ENCODE measurements around the gene SMC3. TPM values are rescaled to one million over a fixed set of nuclear protein-coding genes. Genes with fewer than 3 reads are reported as not detected.

Gene SMC3
- total RNA-seq, 2 experiments from 2014 or later, result 69.7 to 71.2 TPM

GRCh38 chr10:110548002-110548401, 19.5 kb upstream of the SMC3 start:
- no peak for TF ChIP-seq CTCF (IDR thresholded peaks at IDR 0.05)
- Mint-ChIP-seq H3K27me3 (peaks cover 21% of the 10 kb centered on the region), H3K4me3 (no peak overlapping the region), H3K4me1 (ENCODE audit: low read depth) (peaks cover 10% of the 10 kb centered on the region), H3K9me3 (no peaks in the 10 kb centered on the region), H3K36me3 (ENCODE audit: low read depth) (no peaks in the 10 kb centered on the region), H3K27ac (no peak overlapping the region)
- intact Hi-C loops (cut with micrococcal nuclease), result loop anchor here (5.0 kb wide), 1 partner anchor 196 kb away; no protein-coding TSS in a partner anchor
- ChIA-PET POLR2A (interaction anchor here (1.0 to 1.6 kb wide), 2 partner anchors 16 to 236 kb away, joined by 3 read pairs; no protein-coding TSS in a partner anchor), CTCF (interaction anchor here (0.7 to 3.2 kb wide), 18 partner anchors 10 to 406 kb away, joined by 3 to 24 read pairs (median 3); no protein-coding TSS in a partner anchor)
- DNase-seq (no peak), ATAC-seq (no peak)

- no peaks in the 10 kb centered on the region for H3K36me3 Mint-ChIP-seq (ENCODE audit: low read depth)
- intact Hi-C loops (cut with micrococcal nuclease), result loop anchor here (5.0 kb wide), 1 partner anchor 197 kb away; no protein-coding TSS in a partner anchor
- POLR2A ChIA-PET, result interaction anchor here (1.4 to 1.6 kb wide), 2 partner anchors 9 to 237 kb away, joined by 3 to 4 read pairs; no protein-coding TSS in a partner anchor
These were observed 18.3 kb upstream of the SMC3 start for GRCh38 chr10:110549211-110549610.

GRCh38 chr10:110553905-110554304, 13.6 kb upstream of the SMC3 start:
- H3K4me3 Mint-ChIP-seq, result no peak overlapping the region
- POLR2A ChIA-PET, result interaction anchor here (0.5 kb wide), 1 partner anchor 21 kb away, joined by 6 read pairs; no protein-coding TSS in a partner anchor
- intact Hi-C loops (cut with micrococcal nuclease), result no loop called here
- CTCF ChIA-PET, result interaction anchor here (1.1 to 1.6 kb wide), 2 partner anchors 14 to 200 kb away, joined by 3 read pairs; no protein-coding TSS in a partner anchor
- no peak for TF ChIP-seq CTCF (IDR thresholded peaks at IDR 0.05)
- no peaks in the 10 kb centered on the region for H3K36me3 Mint-ChIP-seq (ENCODE audit: low read depth)
- H3K4me1 Mint-ChIP-seq (ENCODE audit: low read depth), result peaks cover 8% of the 10 kb centered on the region
- no peak overlapping the region for H3K27ac Mint-ChIP-seq
- no peak for ATAC-seq
- peaks cover 19% of the 10 kb centered on the region for H3K27me3 Mint-ChIP-seq
- no peaks in the 10 kb centered on the region for H3K9me3 Mint-ChIP-seq
- no peak for DNase-seq

More at GRCh38 chr10:110549211-110549610, 18.3 kb upstream of the SMC3 start:
- peaks cover 10% of the 10 kb centered on the region for H3K4me1 Mint-ChIP-seq (ENCODE audit: low read depth)
- H3K27me3 Mint-ChIP-seq, result peaks cover 21% of the 10 kb centered on the region
- ATAC-seq, result no peak
- no peaks in the 10 kb centered on the region for H3K9me3 Mint-ChIP-seq
- H3K27ac Mint-ChIP-seq, result no peak overlapping the region
- CTCF ChIA-PET, result interaction anchor here (0.9 to 3.2 kb wide), 15 partner anchors 9 to 244 kb away, joined by 3 to 24 read pairs (median 5); no protein-coding TSS in a partner anchor
- no peak for DNase-seq
- no peak for TF ChIP-seq CTCF (IDR thresholded peaks at IDR 0.05)
- no peak overlapping the region for H3K4me3 Mint-ChIP-seq

- no peak for TF ChIP-seq CTCF (IDR thresholded peaks at IDR 0.05)
- DNase-seq (no peak), ATAC-seq (no peak)
- H3K4me3 Mint-ChIP-seq, result no peak overlapping the region
- no peaks in the 10 kb centered on the region for H3K36me3 Mint-ChIP-seq (ENCODE audit: low read depth)
- ChIA-PET POLR2A (no interaction called here), CTCF (no interaction called here)
- H3K27ac Mint-ChIP-seq, result no peak overlapping the region
- H3K9me3 Mint-ChIP-seq, result no peaks in the 10 kb centered on the region
- peaks cover 8% of the 10 kb centered on the region for H3K4me1 Mint-ChIP-seq (ENCODE audit: low read depth)
- peaks cover 10% of the 10 kb centered on the region for H3K27me3 Mint-ChIP-seq
- intact Hi-C loops (cut with micrococcal nuclease), result no loop called here
These were observed 11.2 kb upstream of the SMC3 start for GRCh38 chr10:110556296-110556695.

- TF ChIP-seq CTCF (IDR thresholded peaks at IDR 0.05), result peak; percentile 71
- peak; percentile 99 for ATAC-seq
- peaks cover 8% of the 10 kb centered on the region for H3K4me1 Mint-ChIP-seq (ENCODE audit: low read depth)
- intact Hi-C loops (cut with micrococcal nuclease), result no loop called here
- peaks cover 4% of the 10 kb centered on the region for H3K27me3 Mint-ChIP-seq
- no peak overlapping the region for H3K4me3 Mint-ChIP-seq
- no peaks in the 10 kb centered on the region for H3K36me3 Mint-ChIP-seq (ENCODE audit: low read depth)
- CTCF ChIA-PET, result interaction anchor here (0.8 to 2.6 kb wide), 7 partner anchors 8 to 250 kb away, joined by 3 to 7 read pairs (median 4); no protein-coding TSS in a partner anchor
- POLR2A ChIA-PET, result interaction anchor here (1.0 to 1.2 kb wide), 2 partner anchors 7 to 10 kb away, joined by 4 read pairs; partner anchors contain the start of gene SMC3
- no peaks in the 10 kb centered on the region for H3K9me3 Mint-ChIP-seq
- no peak overlapping the region for H3K27ac Mint-ChIP-seq
- peak; percentile 89 for DNase-seq
These were observed 10.4 kb upstream of the SMC3 start for GRCh38 chr10:110556969-110557601.
